GM23338 (cell line): Measurements from ENCODE around the gene URAD. TPM values are rescaled to one million over a fixed set of nuclear protein-coding genes. Genes with fewer than 3 reads are reported as not detected.

ENCODE experiments used
- ATAC-seq: fragments of 200-7000 bp; cut with Tn5 transposase; 3 replicates; pipeline ENCODE4 v1.9.1; 2020
- DNase-seq: peaks from one replicate; pipeline ENCODE4 v3.0.0-alpha.2; 2015; ENCODE audit warnings: low spot score
- H2AFZ ChIP-seq: fragments of 200-600 bp; sonication (generic); 2 replicates; pipeline ENCODE4 v1.8.0; 2016; ENCODE audit warnings: antibody characterized with exemption, mild to moderate bottlenecking, moderate library complexity
- H3F3A ChIP-seq: fragments of 200-600 bp; sonication (generic); replicated peaks from 2 replicates; pipeline ENCODE4 v1.8.0; 2017; ENCODE audit warnings: antibody characterized with exemption, mixed run types, low read depth
- H3K27ac ChIP-seq: fragments of 200-600 bp; sonication (generic); 2 replicates; pipeline ENCODE4 v1.6.1; 2016; ENCODE audit warnings: low read depth
- H3K27me3 ChIP-seq: fragments of 200-600 bp; sonication (generic); 2 replicates; pipeline ENCODE4 v1.8.0; 2016; ENCODE audit warnings: mild to moderate bottlenecking, mixed run types, moderate library complexity; ENCODE audit not compliant: insufficient read depth
- H3K36me3 ChIP-seq: fragments of 200-600 bp; sonication (generic); 2 replicates; pipeline ENCODE4 v1.8.0; 2016; ENCODE audit warnings: mild to moderate bottlenecking; ENCODE audit not compliant: insufficient read depth
- H3K4me1 ChIP-seq: fragments of 200-600 bp; sonication (generic); 2 replicates; pipeline ENCODE4 v1.8.0; 2016; ENCODE audit warnings: mild to moderate bottlenecking, moderate library complexity; ENCODE audit not compliant: insufficient read depth
- H3K4me2 ChIP-seq: fragments of 200-600 bp; sonication (generic); 2 replicates; pipeline ENCODE4 v1.7.1; 2017; ENCODE audit warnings: mixed run types
- H3K4me3 ChIP-seq: fragments of 200-600 bp; sonication (generic); 2 replicates; pipeline ENCODE4 v1.6.1; 2016; ENCODE audit warnings: mixed run types
- H3K79me2 ChIP-seq: fragments of 200-600 bp; sonication (generic); replicated peaks from 2 replicates; pipeline ENCODE4 v1.8.0; 2017; ENCODE audit warnings: mild to moderate bottlenecking; ENCODE audit not compliant: insufficient read depth
- H3K9me2 ChIP-seq: fragments of 200-600 bp; sonication (generic); 2 replicates; pipeline ENCODE4 v1.8.0; 2017; ENCODE audit not compliant: insufficient read depth
- H4K20me1 ChIP-seq: fragments of 200-600 bp; sonication (generic); replicated peaks from 2 replicates; pipeline ENCODE4 v1.8.0; 2017; ENCODE audit warnings: mild to moderate bottlenecking; ENCODE audit not compliant: insufficient read depth
- H3K27ac Mint-ChIP-seq: 2 replicates; pipeline ENCODE4 v1.8.0; 2020; ENCODE audit warnings: inconsistent platforms, mild to moderate bottlenecking, moderate library complexity, mixed read lengths
- H3K27me3 Mint-ChIP-seq: 3 replicates; pipeline ENCODE4 v1.8.0; 2022; ENCODE audit warnings: low read depth, mild to moderate bottlenecking, moderate library complexity, mixed read lengths, inconsistent platforms; ENCODE audit not compliant: insufficient read depth, poor library complexity
- H3K36me3 Mint-ChIP-seq: 3 replicates; pipeline ENCODE4 v1.8.0; 2021; ENCODE audit warnings: low read depth, mild to moderate bottlenecking, inconsistent platforms, moderate library complexity, mixed read lengths
- H3K4me1 Mint-ChIP-seq: 3 replicates; pipeline ENCODE4 v1.8.0; 2020; ENCODE audit warnings: mild to moderate bottlenecking, inconsistent platforms, mixed read lengths
- H3K4me3 Mint-ChIP-seq: 3 replicates; pipeline ENCODE4 v1.8.0; 2021; ENCODE audit warnings: moderate library complexity, mild to moderate bottlenecking, inconsistent platforms, mixed read lengths
- H3K9me3 Mint-ChIP-seq: 3 replicates; pipeline ENCODE4 v1.8.0; 2020; ENCODE audit warnings: moderate library complexity, mild to moderate bottlenecking, inconsistent platforms, mixed read lengths
- CREB1 ChIP-seq: fragments of 250-450 bp; sonication (Bioruptor Pico); IDR thresholded peaks from 2 replicates; pipeline ENCODE4 v1.5.0; 2020; ENCODE audit warnings: low read depth, mild to moderate bottlenecking, moderate library complexity
- EZH2 ChIP-seq: fragments of 200-600 bp; sonication (generic); IDR thresholded peaks from one replicate; pipeline ENCODE4 v1.8.0; 2017; ENCODE audit warnings: antibody characterized with exemption, mild to moderate bottlenecking, low read depth; ENCODE audit not compliant: unreplicated experiment
- STAT1 ChIP-seq: IDR thresholded peaks from one replicate; pipeline ENCODE4 v1.6.1; 2016; ENCODE audit warnings: antibody characterized with exemption; ENCODE audit not compliant: unreplicated experiment
- ZNF114 ChIP-seq: fragments of 250-450 bp; sonication (Bioruptor Pico); IDR thresholded peaks from 2 replicates; pipeline ENCODE4 v1.5.0; 2020; ENCODE audit warnings: mild to moderate bottlenecking, moderate library complexity
- ZNF331 ChIP-seq: fragments of 250-450 bp; sonication (Bioruptor Pico); IDR thresholded peaks from 2 replicates; pipeline ENCODE4 v1.5.0; 2020; ENCODE audit warnings: low read depth, mild to moderate bottlenecking, moderate library complexity
- polyA plus RNA-seq: library from polyadenylated mRNA; unstranded; fragments of >200 nt; fragmentation: Nextera tagmentation; extraction: Ambion mirVana; gene quantifications from 2 replicates; pipeline ENCODE4 v1.2.1, GENCODE V29; 2016
- total RNA-seq: library from RNA; depleted of rRNA; stranded (reverse); fragments of >200 nt; shearing (Covaris generic); gene quantifications from 2 replicates; pipeline ENCODE4 v1.2.3, GENCODE V29; 2014
- TF ChIP-seq, protein P1 (sequence below): IDR thresholded peaks from one replicate; pipeline ENCODE4 v1.6.1; 2018; ENCODE audit warnings: antibody characterized with exemption; ENCODE audit not compliant: unreplicated experiment
- TF ChIP-seq, protein P2 (sequence below), 2 experiments: fragments of 200-600 bp in 1 of 2; sonication (generic) in 1 of 2; conservative IDR thresholded peaks; 2 replicates each; pipeline versions ENCODE4 v1.5.1 to v1.6.1; 2016 to 2017; ENCODE audit warnings: antibody characterized with exemption in 2 of 2, low read depth in 2 of 2, mild to moderate bottlenecking in 2 of 2, moderate library complexity in 1 of 2
- TF ChIP-seq, protein P3 (sequence below): fragments of 250-450 bp; sonication (Bioruptor Pico); IDR thresholded peaks from 2 replicates; pipeline ENCODE4 v1.5.0; 2020; ENCODE audit warnings: mild to moderate bottlenecking, moderate library complexity

Gene URAD
- total and polyA plus RNA-seq, 2 experiments from 2014 or later = not detected

DNA sequence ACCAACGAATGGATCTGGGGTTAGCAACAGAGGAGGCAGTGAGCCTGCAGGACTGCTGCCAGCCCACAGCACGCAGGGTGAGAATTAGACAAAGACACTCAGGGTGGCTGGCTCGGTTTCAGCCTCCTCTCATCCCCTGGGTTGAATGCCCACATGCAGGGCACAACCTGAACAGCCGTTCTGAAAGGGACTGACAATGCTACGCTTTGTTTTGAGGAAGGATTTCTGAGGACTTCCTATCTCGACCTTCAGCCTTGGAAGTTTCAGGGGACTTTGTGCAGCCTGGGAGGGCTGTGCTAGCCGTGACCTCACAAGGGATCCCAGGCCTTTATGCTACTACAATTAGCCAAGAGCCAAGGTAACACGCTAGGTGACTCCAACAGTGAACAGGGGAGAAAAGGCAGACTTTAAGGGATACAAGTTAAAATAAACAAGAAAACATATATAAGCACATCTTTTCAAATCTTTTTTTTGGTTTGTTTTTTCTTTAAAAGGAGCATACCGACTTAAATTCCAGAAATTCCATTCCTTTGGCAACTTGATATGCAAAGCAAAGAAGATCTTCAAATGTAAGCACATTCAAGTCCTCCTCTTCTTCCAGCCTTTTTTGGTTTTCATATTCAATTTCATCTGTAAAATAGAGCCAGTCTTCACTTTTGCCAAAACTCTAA is 34.5 kb upstream of the URAD start (continued):
- TF ChIP-seq CREB1 (CRISPR knock-in tag) = peak; percentile 45

DNA sequence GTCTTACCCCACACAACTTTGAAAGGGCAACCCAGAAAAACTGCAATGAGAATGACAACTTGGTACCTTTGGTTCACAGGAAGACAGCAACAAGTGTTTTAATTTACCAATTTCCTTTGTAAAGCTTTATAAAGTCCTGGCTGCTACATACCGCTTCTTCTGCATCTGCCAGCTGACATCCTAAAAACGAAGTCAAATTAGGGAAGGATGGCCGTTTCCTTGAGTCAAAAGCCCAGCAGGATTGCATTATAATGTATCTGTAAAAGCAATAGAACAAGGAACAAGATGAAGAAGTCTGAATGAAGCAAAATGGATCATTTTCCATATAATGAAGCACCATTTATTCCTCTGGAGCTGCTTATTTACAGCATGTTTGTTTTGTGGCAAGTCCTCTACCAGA is 25.8 kb upstream of the URAD start:
- H3K36me3 Mint-ChIP-seq = no peaks in the 10 kb centered on the region
- no peak overlapping the region for H3K27ac Mint-ChIP-seq
- peaks cover 18% of the 10 kb centered on the region for H3K4me1 Mint-ChIP-seq
- Histone ChIP-seq H3K79me2 (no peaks in the 10 kb centered on the region), H3K36me3 (no peaks in the 10 kb centered on the region), H4K20me1 (no peaks in the 10 kb centered on the region), H3K4me2 (peak overlapping the region; percentile 55), H3K9me2 (no peaks in the 10 kb centered on the region), H3K4me3 (no peak overlapping the region), H3K4me1 (peaks cover 9% of the 10 kb centered on the region), H3K27ac (no peak overlapping the region), H3F3A (no peaks in the 10 kb centered on the region), H3K27me3 (no peaks in the 10 kb centered on the region), H2AFZ (no peak overlapping the region)
- peaks cover 8% of the 10 kb centered on the region for H3K27me3 Mint-ChIP-seq
- TF ChIP-seq, protein P1, sequence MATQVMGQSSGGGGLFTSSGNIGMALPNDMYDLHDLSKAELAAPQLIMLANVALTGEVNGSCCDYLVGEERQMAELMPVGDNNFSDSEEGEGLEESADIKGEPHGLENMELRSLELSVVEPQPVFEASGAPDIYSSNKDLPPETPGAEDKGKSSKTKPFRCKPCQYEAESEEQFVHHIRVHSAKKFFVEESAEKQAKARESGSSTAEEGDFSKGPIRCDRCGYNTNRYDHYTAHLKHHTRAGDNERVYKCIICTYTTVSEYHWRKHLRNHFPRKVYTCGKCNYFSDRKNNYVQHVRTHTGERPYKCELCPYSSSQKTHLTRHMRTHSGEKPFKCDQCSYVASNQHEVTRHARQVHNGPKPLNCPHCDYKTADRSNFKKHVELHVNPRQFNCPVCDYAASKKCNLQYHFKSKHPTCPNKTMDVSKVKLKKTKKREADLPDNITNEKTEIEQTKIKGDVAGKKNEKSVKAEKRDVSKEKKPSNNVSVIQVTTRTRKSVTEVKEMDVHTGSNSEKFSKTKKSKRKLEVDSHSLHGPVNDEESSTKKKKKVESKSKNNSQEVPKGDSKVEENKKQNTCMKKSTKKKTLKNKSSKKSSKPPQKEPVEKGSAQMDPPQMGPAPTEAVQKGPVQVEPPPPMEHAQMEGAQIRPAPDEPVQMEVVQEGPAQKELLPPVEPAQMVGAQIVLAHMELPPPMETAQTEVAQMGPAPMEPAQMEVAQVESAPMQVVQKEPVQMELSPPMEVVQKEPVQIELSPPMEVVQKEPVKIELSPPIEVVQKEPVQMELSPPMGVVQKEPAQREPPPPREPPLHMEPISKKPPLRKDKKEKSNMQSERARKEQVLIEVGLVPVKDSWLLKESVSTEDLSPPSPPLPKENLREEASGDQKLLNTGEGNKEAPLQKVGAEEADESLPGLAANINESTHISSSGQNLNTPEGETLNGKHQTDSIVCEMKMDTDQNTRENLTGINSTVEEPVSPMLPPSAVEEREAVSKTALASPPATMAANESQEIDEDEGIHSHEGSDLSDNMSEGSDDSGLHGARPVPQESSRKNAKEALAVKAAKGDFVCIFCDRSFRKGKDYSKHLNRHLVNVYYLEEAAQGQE = no peak
- DNase-seq (no peak), ATAC-seq (no peak)
- H3K9me3 Mint-ChIP-seq = no peaks in the 10 kb centered on the region
- H3K4me3 Mint-ChIP-seq = no peak overlapping the region

DNA sequence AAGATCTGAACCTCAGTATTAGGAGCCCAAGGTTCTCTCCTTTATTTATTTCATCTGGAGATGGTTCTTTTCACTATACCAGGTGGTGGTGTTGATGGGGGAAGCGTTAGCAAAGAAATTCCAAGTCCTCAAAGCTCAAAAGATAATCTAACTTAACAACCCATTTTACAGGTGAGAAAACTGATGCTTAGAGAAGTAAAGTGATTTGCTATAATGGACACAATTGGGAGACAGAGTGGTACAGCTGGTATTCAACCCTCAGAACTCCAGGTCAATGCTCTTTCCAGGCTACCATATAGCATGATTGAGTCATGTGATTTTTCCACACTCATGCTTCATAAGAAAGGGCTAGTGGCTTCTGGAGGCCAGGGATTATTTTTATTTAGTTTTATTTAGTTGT is 25.0 kb upstream of the URAD start:
- Mint-ChIP-seq H3K27me3 (peaks cover 8% of the 10 kb centered on the region), H3K9me3 (no peaks in the 10 kb centered on the region), H3K36me3 (no peaks in the 10 kb centered on the region), H3K4me3 (no peak overlapping the region), H3K27ac (no peak overlapping the region), H3K4me1 (peaks cover 18% of the 10 kb centered on the region)
- H3K4me1 ChIP-seq = peaks cover 9% of the 10 kb centered on the region
- no peak overlapping the region for H3K4me3 ChIP-seq
- H3K9me2 ChIP-seq = no peaks in the 10 kb centered on the region
- DNase-seq (no peak), ATAC-seq (no peak)
- no peaks in the 10 kb centered on the region for H3K79me2 ChIP-seq
- no peaks in the 10 kb centered on the region for H3K36me3 ChIP-seq
- H3K4me2 ChIP-seq = no peak overlapping the region
- H3F3A ChIP-seq = no peaks in the 10 kb centered on the region
- H3K27ac ChIP-seq = no peak overlapping the region
- H2AFZ ChIP-seq = no peak overlapping the region
- H4K20me1 ChIP-seq = no peaks in the 10 kb centered on the region
- no peaks in the 10 kb centered on the region for H3K27me3 ChIP-seq
- TF ChIP-seq EZH2 (no peak), STAT1 (no peak), CREB1 (CRISPR knock-in tag) (no peak), ZNF331 (CRISPR knock-in tag) (no peak), ZNF114 (CRISPR knock-in tag) (no peak)
- TF ChIP-seq, protein P2, sequence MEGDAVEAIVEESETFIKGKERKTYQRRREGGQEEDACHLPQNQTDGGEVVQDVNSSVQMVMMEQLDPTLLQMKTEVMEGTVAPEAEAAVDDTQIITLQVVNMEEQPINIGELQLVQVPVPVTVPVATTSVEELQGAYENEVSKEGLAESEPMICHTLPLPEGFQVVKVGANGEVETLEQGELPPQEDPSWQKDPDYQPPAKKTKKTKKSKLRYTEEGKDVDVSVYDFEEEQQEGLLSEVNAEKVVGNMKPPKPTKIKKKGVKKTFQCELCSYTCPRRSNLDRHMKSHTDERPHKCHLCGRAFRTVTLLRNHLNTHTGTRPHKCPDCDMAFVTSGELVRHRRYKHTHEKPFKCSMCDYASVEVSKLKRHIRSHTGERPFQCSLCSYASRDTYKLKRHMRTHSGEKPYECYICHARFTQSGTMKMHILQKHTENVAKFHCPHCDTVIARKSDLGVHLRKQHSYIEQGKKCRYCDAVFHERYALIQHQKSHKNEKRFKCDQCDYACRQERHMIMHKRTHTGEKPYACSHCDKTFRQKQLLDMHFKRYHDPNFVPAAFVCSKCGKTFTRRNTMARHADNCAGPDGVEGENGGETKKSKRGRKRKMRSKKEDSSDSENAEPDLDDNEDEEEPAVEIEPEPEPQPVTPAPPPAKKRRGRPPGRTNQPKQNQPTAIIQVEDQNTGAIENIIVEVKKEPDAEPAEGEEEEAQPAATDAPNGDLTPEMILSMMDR (conservative IDR thresholded peaks at IDR 0.05; ENCODE audit: low read depth in 2 of 2) = no peak
- TF ChIP-seq, protein P3, sequence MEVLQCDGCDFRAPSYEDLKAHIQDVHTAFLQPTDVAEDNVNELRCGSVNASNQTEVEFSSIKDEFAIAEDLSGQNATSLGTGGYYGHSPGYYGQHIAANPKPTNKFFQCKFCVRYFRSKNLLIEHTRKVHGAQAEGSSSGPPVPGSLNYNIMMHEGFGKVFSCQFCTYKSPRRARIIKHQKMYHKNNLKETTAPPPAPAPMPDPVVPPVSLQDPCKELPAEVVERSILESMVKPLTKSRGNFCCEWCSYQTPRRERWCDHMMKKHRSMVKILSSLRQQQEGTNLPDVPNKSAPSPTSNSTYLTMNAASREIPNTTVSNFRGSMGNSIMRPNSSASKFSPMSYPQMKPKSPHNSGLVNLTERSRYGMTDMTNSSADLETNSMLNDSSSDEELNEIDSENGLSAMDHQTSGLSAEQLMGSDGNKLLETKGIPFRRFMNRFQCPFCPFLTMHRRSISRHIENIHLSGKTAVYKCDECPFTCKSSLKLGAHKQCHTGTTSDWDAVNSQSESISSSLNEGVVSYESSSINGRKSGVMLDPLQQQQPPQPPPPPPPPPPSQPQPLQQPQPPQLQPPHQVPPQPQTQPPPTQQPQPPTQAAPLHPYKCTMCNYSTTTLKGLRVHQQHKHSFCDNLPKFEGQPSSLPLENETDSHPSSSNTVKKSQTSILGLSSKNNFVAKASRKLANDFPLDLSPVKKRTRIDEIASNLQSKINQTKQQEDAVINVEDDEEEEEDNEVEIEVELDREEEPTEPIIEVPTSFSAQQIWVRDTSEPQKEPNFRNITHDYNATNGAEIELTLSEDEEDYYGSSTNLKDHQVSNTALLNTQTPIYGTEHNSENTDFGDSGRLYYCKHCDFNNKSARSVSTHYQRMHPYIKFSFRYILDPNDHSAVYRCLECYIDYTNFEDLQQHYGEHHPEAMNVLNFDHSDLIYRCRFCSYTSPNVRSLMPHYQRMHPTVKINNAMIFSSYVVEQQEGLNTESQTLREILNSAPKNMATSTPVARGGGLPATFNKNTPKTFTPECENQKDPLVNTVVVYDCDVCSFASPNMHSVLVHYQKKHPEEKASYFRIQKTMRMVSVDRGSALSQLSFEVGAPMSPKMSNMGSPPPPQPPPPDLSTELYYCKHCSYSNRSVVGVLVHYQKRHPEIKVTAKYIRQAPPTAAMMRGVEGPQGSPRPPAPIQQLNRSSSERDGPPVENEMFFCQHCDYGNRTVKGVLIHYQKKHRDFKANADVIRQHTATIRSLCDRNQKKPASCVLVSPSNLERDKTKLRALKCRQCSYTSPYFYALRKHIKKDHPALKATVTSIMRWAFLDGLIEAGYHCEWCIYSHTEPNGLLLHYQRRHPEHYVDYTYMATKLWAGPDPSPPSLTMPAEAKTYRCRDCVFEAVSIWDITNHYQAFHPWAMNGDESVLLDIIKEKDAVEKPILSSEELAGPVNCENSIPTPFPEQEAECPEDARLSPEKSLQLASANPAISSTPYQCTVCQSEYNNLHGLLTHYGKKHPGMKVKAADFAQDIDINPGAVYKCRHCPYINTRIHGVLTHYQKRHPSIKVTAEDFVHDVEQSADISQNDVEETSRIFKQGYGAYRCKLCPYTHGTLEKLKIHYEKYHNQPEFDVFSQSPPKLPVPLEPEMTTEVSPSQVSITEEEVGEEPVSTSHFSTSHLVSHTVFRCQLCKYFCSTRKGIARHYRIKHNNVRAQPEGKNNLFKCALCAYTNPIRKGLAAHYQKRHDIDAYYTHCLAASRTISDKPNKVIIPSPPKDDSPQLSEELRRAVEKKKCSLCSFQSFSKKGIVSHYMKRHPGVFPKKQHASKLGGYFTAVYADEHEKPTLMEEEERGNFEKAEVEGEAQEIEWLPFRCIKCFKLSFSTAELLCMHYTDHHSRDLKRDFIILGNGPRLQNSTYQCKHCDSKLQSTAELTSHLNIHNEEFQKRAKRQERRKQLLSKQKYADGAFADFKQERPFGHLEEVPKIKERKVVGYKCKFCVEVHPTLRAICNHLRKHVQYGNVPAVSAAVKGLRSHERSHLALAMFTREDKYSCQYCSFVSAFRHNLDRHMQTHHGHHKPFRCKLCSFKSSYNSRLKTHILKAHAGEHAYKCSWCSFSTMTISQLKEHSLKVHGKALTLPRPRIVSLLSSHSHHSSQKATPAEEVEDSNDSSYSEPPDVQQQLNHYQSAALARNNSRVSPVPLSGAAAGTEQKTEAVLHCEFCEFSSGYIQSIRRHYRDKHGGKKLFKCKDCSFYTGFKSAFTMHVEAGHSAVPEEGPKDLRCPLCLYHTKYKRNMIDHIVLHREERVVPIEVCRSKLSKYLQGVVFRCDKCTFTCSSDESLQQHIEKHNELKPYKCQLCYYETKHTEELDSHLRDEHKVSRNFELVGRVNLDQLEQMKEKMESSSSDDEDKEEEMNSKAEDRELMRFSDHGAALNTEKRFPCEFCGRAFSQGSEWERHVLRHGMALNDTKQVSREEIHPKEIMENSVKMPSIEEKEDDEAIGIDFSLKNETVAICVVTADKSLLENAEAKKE = no peak
